IMR-90 (cell line): ENCODE measurements around the gene HOXC5.
A peak's percentile ranks its signal among the peaks of the same experiment; 100 is the strongest.

Source experiments
- FOS ChIP-seq: fragments of 150-350 bp; IDR thresholded peaks from 2 replicates; pipeline ENCODE4 v1.6.1; 2016; ENCODE audit warnings: low read depth, low read length
- MAFK ChIP-seq: IDR thresholded peaks from 2 replicates; pipeline ENCODE4 v1.6.1; 2012; ENCODE audit warnings: low read depth, low read length, improper control_type of control experiment
- POLR2A ChIP-seq: IDR thresholded peaks from 2 replicates; pipeline ENCODE4 v1.6.1; 2012; ENCODE audit warnings: mild to moderate bottlenecking, low read depth, low read length
- RAD21 ChIP-seq: IDR thresholded peaks from 2 replicates; pipeline ENCODE4 v1.6.1; 2012; ENCODE audit warnings: low read length, improper control_type of control experiment
- RCOR1 ChIP-seq: IDR thresholded peaks from 2 replicates; pipeline ENCODE4 v1.6.1; 2012; ENCODE audit warnings: mild to moderate bottlenecking, low read length, improper control_type of control experiment; ENCODE audit not compliant: insufficient replicate concordance
- SMC3 ChIP-seq: fragments of 150-350 bp; IDR thresholded peaks from 2 replicates; pipeline ENCODE4 v1.6.1; 2016; ENCODE audit warnings: low read depth, mild to moderate bottlenecking, antibody characterized with exemption, low read length, moderate library complexity
- TF ChIP-seq, protein P1 (sequence below): conservative IDR thresholded peaks from 2 replicates; pipeline ENCODE4 v1.5.1; 2012; ENCODE audit warnings: mild to moderate bottlenecking, low read depth, low read length, improper control_type of control experiment

DNA sequence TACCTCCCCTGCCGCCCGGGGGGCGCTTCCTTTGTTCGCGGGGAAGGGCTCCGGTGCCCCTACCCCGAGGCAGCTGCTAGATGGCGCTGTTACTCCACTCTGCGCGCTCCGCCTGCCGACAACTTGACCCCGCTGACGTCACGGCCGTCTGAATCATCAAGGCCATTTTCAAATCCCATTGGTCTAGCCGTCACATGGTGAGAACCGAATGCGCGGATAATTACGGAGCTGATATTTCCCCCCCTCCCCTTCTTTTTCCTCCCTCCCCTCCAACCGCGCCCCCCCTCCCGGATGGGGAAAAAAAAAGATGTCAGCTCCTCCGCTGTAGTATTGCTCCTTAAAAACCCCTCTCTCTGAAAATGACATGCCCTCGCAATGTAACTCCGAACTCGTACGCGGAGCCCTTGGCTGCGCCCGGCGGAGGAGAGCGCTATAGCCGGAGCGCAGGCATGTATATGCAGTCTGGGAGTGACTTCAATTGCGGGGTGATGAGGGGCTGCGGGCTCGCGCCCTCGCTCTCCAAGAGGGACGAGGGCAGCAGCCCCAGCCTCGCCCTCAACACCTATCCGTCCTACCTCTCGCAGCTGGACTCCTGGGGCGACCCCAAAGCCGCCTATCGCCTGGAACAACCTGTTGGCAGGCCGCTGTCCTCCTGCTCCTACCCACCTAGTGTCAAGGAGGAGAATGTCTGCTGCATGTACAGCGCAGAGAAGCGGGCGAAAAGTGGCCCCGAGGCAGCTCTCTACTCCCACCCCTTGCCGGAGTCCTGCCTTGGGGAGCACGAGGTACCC lies 47.8 kb upstream of the HOXC5 start, which contains the start of gene HOXC10:
- TF ChIP-seq RAD21 = peak; percentile 64
- TF ChIP-seq, protein P1, sequence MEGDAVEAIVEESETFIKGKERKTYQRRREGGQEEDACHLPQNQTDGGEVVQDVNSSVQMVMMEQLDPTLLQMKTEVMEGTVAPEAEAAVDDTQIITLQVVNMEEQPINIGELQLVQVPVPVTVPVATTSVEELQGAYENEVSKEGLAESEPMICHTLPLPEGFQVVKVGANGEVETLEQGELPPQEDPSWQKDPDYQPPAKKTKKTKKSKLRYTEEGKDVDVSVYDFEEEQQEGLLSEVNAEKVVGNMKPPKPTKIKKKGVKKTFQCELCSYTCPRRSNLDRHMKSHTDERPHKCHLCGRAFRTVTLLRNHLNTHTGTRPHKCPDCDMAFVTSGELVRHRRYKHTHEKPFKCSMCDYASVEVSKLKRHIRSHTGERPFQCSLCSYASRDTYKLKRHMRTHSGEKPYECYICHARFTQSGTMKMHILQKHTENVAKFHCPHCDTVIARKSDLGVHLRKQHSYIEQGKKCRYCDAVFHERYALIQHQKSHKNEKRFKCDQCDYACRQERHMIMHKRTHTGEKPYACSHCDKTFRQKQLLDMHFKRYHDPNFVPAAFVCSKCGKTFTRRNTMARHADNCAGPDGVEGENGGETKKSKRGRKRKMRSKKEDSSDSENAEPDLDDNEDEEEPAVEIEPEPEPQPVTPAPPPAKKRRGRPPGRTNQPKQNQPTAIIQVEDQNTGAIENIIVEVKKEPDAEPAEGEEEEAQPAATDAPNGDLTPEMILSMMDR = peak; percentile 61
- TF ChIP-seq MAFK = no peak
- no peak for TF ChIP-seq POLR2A
- no peak for TF ChIP-seq RCOR1
- TF ChIP-seq SMC3 = peak; percentile 22; the same call in 1 of the 2 replicates
- TF ChIP-seq FOS = 0 out of 2 replicates have a peak, but pooled peaks have one; percentile 21
